NCI-H2107 treated with DMSO at 0.1 percent for 48 hours (cell line): ENCODE results near the gene UBA6.
"Not testable (repeated sequence)": the region's sequence is repeated elsewhere in the genome, so short reads cannot be mapped to it uniquely, and the experiment has no call there.

Experiments used
- DNase-seq: peaks from one replicate; lab custom pipeline; 2025; ENCODE audit not compliant: unreplicated experiment; lab: John Stamatoyannopoulos, UW

UBA6 gene

GRCh38 chr4:67700738-67701516 lies at the start of gene UBA6:
TSS of gene UBA6 (minus strand) at chr4:67701155. CDS start at chr4:67701119, 36 bp downstream.
- DNase-seq = peak; percentile 80

GRCh38 chr4:67750691-67751090 lies 49.7 kb upstream of the UBA6 start:
- no peak for DNase-seq

GRCh38 chr4:67749286-67749685 lies 48.3 kb upstream of the UBA6 start:
- DNase-seq = no peak

GRCh38 chr4:67746797-67747495 lies 46.0 kb upstream of the UBA6 start:
- peak; percentile 33 for DNase-seq

GRCh38 chr4:67744561-67745283 lies 43.8 kb upstream of the UBA6 start:
- DNase-seq = no peak

GRCh38 chr4:67743194-67743593 lies 42.2 kb upstream of the UBA6 start:
- DNase-seq = no peak

- DNase-seq = no peak
Observed at GRCh38 chr4:67736262-67736661, 35.3 kb upstream of the UBA6 start.

GRCh38 chr4:67735325-67735724 lies 34.4 kb upstream of the UBA6 start:
- no peak for DNase-seq

- not testable (repeated sequence) for DNase-seq
Observed at GRCh38 chr4:67730511-67730910, 29.6 kb upstream of the UBA6 start.

GRCh38 chr4:67727124-67727850 lies 26.3 kb upstream of the UBA6 start:
- no peak for DNase-seq

GRCh38 chr4:67725981-67726380 lies 25.0 kb upstream of the UBA6 start:
- DNase-seq = no peak

- no peak for DNase-seq
Observed at GRCh38 chr4:67725132-67725531, 24.2 kb upstream of the UBA6 start.

GRCh38 chr4:67723949-67724348 lies 23.0 kb upstream of the UBA6 start:
- DNase-seq = no peak

GRCh38 chr4:67723341-67723740 lies 22.4 kb upstream of the UBA6 start:
- DNase-seq = no peak

- DNase-seq = no peak
Observed at GRCh38 chr4:67721770-67722597, 21.0 kb upstream of the UBA6 start.

- no peak for DNase-seq
Observed at GRCh38 chr4:67721315-67721769, 20.4 kb upstream of the UBA6 start.

- no peak for DNase-seq
Observed at GRCh38 chr4:67719953-67720617, 19.1 kb upstream of the UBA6 start.

GRCh38 chr4:67718848-67719247 lies 17.9 kb upstream of the UBA6 start:
- DNase-seq = no peak

- DNase-seq = no peak
Observed at GRCh38 chr4:67717586-67717985, 16.6 kb upstream of the UBA6 start.

- no peak for DNase-seq
Observed at GRCh38 chr4:67714955-67715354, 14.0 kb upstream of the UBA6 start.
